Panc1 (cell line): Measurements from ENCODE around the gene CKS1B. TPM values are rescaled to one million over a fixed set of nuclear protein-coding genes. Genes with fewer than 3 reads are reported as not detected.

Source experiments
- ATAC-seq: fragments of 200-7000 bp; cut with Tn5 transposase; 2 replicates; pipeline ENCODE4 v1.9.1; 2020; ENCODE audit warnings: mild to moderate bottlenecking, moderate library complexity
- BruUV-seq: library from RNA; stranded (reverse); fragments of 400-500 nt; replicated peaks from 2 replicates; lab custom pipeline; 2021; lab: Mats Ljungman, UMichigan
- CTCF ChIA-PET: fragments of 300-600 bp; sonication (Branson Sonifier 250); formaldehyde crosslinking; loops from one replicate; lab custom pipeline; 2022; ENCODE audit warnings: antibody characterized with exemption; lab: Charles Lee
- POLR2A ChIA-PET: fragments of 300-600 bp; sonication (Branson Sonifier 250); formaldehyde crosslinking; loops from one replicate; lab custom pipeline; 2022; ENCODE audit warnings: antibody characterized with exemption; lab: Charles Lee
- DNase-seq: peaks from one replicate; pipeline ENCODE4 v3.0.0-alpha.2; 2010; ENCODE audit warnings: low read depth, low spot score
- H3K27ac ChIP-seq: 2 replicates; pipeline ENCODE4 v1.5.1; 2011; ENCODE audit warnings: mild to moderate bottlenecking, low read length, inconsistent platforms
- H3K27me3 ChIP-seq: fragments of 200-500 bp; sonication (Bioruptor generic); 2 replicates; pipeline ENCODE4 v1.6.0; 2014; ENCODE audit warnings: low read length, inconsistent platforms; ENCODE audit not compliant: control insufficient read depth, insufficient read depth
- H3K36me3 ChIP-seq: fragments of 200-500 bp; sonication (Bioruptor generic); 2 replicates; pipeline ENCODE4 v1.5.1; 2014; ENCODE audit warnings: inconsistent platforms, mild to moderate bottlenecking, low read length, moderate library complexity; ENCODE audit not compliant: control insufficient read depth, insufficient read depth
- H3K4me1 ChIP-seq: 2 replicates; pipeline ENCODE4 v1.5.1; 2011; ENCODE audit warnings: inconsistent platforms, mild to moderate bottlenecking, low read length, moderate library complexity; ENCODE audit not compliant: control insufficient read depth, insufficient read depth
- H3K4me3 ChIP-seq, 2 experiments: 2 replicates each; pipeline ENCODE4 v1.5.1; 2011 to 2012; ENCODE audit warnings: low read depth in 2 of 2, low read length in 2 of 2, mild to moderate bottlenecking in 2 of 2, inconsistent platforms in 1 of 2, moderate library complexity in 1 of 2
- H3K9me3 ChIP-seq: fragments of 200-500 bp; sonication (Bioruptor generic); 2 replicates; pipeline ENCODE4 v1.5.1; 2014; ENCODE audit warnings: low read depth, mild to moderate bottlenecking, inconsistent platforms, low read length, moderate library complexity; ENCODE audit not compliant: control insufficient read depth, insufficient read depth
- CTCF ChIP-seq: fragments of 450-650 bp; IDR thresholded peaks from 2 replicates; pipeline ENCODE4 v1.5.1; 2017; ENCODE audit warnings: mild to moderate bottlenecking
- POLR2AphosphoS5 ChIP-seq: IDR thresholded peaks from 2 replicates; pipeline ENCODE4 v1.6.1; 2012; ENCODE audit warnings: mild to moderate bottlenecking, low read depth, low read length, moderate library complexity
- REST ChIP-seq, 2 experiments: IDR thresholded peaks; 2 replicates each; pipeline ENCODE4 v1.6.1; 2011 to 2012; ENCODE audit warnings: low read depth in 2 of 2, control low read depth in 1 of 2, low read length in 1 of 2, mild to moderate bottlenecking in 1 of 2, moderate library complexity in 1 of 2; ENCODE audit not compliant: insufficient read depth in 1 of 2
- SIN3A ChIP-seq: IDR thresholded peaks from 2 replicates; pipeline ENCODE4 v1.6.1; 2012; ENCODE audit warnings: low read depth, mild to moderate bottlenecking, low read length, moderate library complexity, borderline replicate concordance; ENCODE audit not compliant: insufficient read depth
- TCF7L2 ChIP-seq: IDR thresholded peaks from 2 replicates; pipeline ENCODE4 v1.6.1; 2011; ENCODE audit warnings: mild to moderate bottlenecking, low read depth, low read length, inconsistent platforms
- in situ Hi-C: cut with HindIII; loops from 2 replicates; pipeline ENCODE4 v1.10.0; 2016; ENCODE audit warnings: low sequenced_read_pairs, low pct_unique_long_range_greater_than_20kb
- intact Hi-C: fragments of 100-400 bp; cut with micrococcal nuclease; formaldehyde crosslinking; loops from one replicate; pipeline ENCODE4 v1.10.0; 2022; ENCODE audit not compliant: unreplicated experiment
- total RNA-seq: library from RNA; stranded (reverse); gene quantifications from one replicate; pipeline ENCODE4 v1.2.1, GENCODE V29; 2021; ENCODE audit not compliant: unreplicated experiment

Gene CKS1B
- total RNA-seq, 1 experiment from 2014 or later, result 212 TPM

GRCh38 chr1:155010211-155010918 is 35.9 kb downstream of the CKS1B start:
- intact Hi-C loops (no loop called here), in situ Hi-C loops (no loop called here)
- H3K36me3 ChIP-seq, result 0 out of 2 replicates have a peak, but pooled peaks cover 4% of the 10 kb centered on the region
- H3K4me3 ChIP-seq, result no peak overlapping the region
- H3K27ac ChIP-seq, result no peak overlapping the region
- no peaks in the 10 kb centered on the region for H3K27me3 ChIP-seq
- ATAC-seq, result no peak
- peaks cover 44% of the 10 kb centered on the region for H3K4me1 ChIP-seq
- ChIA-PET POLR2A (interaction anchor here (0.6 kb wide), 1 partner anchor 66 kb away, joined by 3 read pairs; no protein-coding TSS in a partner anchor), CTCF (interaction anchor here (0.6 kb wide), 1 partner anchor 24 kb away, joined by 7 read pairs; no protein-coding TSS in a partner anchor)
- no peaks in the 10 kb centered on the region for H3K9me3 ChIP-seq
- TF ChIP-seq POLR2AphosphoS5, result no peak
- TF ChIP-seq SIN3A, result no peak
- no peak for TF ChIP-seq REST (IDR thresholded peaks at IDR 0.05; ENCODE audit: insufficient read depth in 1 of 2, low read depth in 2 of 2, low read length in 1 of 2)
- no peak for TF ChIP-seq CTCF
- TF ChIP-seq TCF7L2, result no peak
- DNase-seq, result no peak
- no TSS peak for BruUV-seq

- in situ Hi-C loops, result no loop called here
- H3K4me1 ChIP-seq, result peaks cover 37% of the 10 kb centered on the region
- ATAC-seq, result no peak
- CTCF ChIA-PET, result interaction anchor here (0.7 kb wide), 1 partner anchor 40 kb away, joined by 3 read pairs; the partner anchor contains the start of gene SHC1
- H3K9me3 ChIP-seq, result no peaks in the 10 kb centered on the region
- intact Hi-C loops, result no loop called here
- H3K4me3 ChIP-seq, result no peak overlapping the region
- no peak for DNase-seq
- H3K27ac ChIP-seq, result no peak overlapping the region
- 0 out of 2 replicates have a peak, but pooled peaks cover 4% of the 10 kb centered on the region for H3K36me3 ChIP-seq
- POLR2A ChIA-PET, result no interaction called here
- no TSS peak for BruUV-seq
- no peak for TF ChIP-seq SIN3A
- TF ChIP-seq TCF7L2, result no peak
- TF ChIP-seq POLR2AphosphoS5, result no peak
- no peak for TF ChIP-seq REST (IDR thresholded peaks at IDR 0.05; ENCODE audit: insufficient read depth in 1 of 2, low read depth in 2 of 2, low read length in 1 of 2)
- no peaks in the 10 kb centered on the region for H3K27me3 ChIP-seq
These were observed 36.5 kb downstream of the CKS1B start for GRCh38 chr1:155011004-155011416.
